ENCODE results near the gene MISP3. TPM values are rescaled to one million over a fixed set of nuclear protein-coding genes. Genes with fewer than 3 reads are reported as not detected.

The MISP3 gene
- total and polyA plus RNA-seq, 9 of the 15 experiments (the other 6 are each of a cell fraction or from before 2014, with no cell fraction given), result 0.25 to 5.6 (median 1.6) TPM

DNA sequence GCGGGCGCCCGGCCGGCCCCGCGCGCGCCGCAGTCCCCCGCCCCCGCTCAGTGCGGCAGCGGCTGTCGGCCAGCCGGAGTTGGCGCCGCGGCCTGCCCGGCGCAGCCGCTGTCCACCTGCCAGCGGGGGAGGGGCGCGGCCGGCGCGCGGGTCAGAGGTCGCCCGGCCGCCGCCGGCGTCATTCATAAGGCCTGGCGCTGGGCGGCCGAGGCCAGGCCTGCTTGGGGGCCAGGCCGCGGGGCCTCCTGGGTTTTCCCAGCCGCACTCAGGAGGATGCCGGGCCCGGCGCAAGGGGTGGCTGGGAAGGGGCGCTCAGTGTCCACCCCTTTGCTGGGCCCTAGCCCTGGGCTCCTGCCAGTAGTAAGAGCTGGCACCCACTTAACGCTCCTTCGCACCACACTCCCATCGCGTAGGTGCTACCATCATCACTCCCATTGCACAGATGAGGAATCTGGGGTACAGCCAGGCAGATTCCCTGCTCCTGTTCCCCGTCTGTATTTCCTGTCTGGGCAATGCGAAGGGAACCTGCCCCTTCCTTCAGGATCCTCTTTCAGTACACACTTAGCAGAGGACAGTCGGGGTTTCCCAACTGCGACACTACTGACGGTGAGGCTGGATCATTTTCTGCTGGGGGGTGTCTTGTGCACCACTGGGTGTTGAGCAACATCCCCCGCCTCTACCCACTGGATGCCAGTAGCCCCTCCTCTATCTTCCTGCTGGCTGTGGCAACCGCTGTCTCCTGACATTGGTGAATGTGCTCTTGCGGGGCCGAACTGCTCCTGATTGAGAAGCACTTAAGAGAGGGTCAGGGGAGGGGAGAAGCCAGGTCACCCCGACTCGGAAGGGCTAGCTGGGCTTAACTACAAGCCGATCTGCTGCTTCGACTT lies 45.8 kb downstream of the MISP3 start:
- ChIA-PET CTCF (ENCODE audit: low intra/inter-chr PET ratio) (interaction anchor here (1.2 kb wide), 1 partner anchor 238 kb away, joined by 3 read pairs; no protein-coding TSS in a partner anchor), POLR2A (interaction anchor here (0.5 to 1.0 kb wide), 6 partner anchors 17 to 76 kb away, joined by 3 to 9 read pairs (median 3); partner anchors contain the start of gene ASF1B)
- H3K27me3 ChIP-seq (ENCODE audit: control insufficient read depth in 2 of 2, insufficient read depth in 2 of 2, low read length in 2 of 2), result no peaks in the 10 kb centered on the region
- H3K9ac ChIP-seq (ENCODE audit: insufficient read depth in 1 of 2, low read depth in 2 of 2, low read length in 2 of 2), result peak overlapping the region; percentile 84 to 92
- WGBS (ENCODE audit: insufficient coverage, low coverage, missing lambda C conversion rate), result 29% methylated on average over 24 of the region's 61 CpGs
- ATAC-seq (peak; percentile 65), FAIRE-seq (peak; percentile 85), DNase-seq (ENCODE audit: extremely low read depth in 1 of 4, low spot score in 3 of 4) (peak in 1 of 4 experiments; percentile 42)
- intact Hi-C loops (cut with micrococcal nuclease), result loop anchor here (1.0 kb wide), 1 partner anchor 18 kb away; the partner anchor contains the start of gene ASF1B
- no peaks in the 10 kb centered on the region for H4K20me1 ChIP-seq (replicated peaks; ENCODE audit: control insufficient read depth, insufficient read depth, low read length)
- no peaks in the 10 kb centered on the region for H3K9me3 ChIP-seq (replicated peaks; ENCODE audit: control insufficient read depth, insufficient read depth, low read depth, low read length)
- peaks cover 4% of the 10 kb centered on the region for H3K9me1 ChIP-seq (ENCODE audit: control insufficient read depth, insufficient read depth, low read length)
- H3K36me3 ChIP-seq (ENCODE audit: control insufficient read depth, insufficient read depth, low read length), result peaks cover 24% of the 10 kb centered on the region; the same call in 2 of the 3 replicates
- peak overlapping the region; percentile 88 for H2AFZ ChIP-seq (ENCODE audit: low read depth, low read length)
- BruUV-seq (replicated peaks), result no TSS peak
- H3K4me2 ChIP-seq (ENCODE audit: insufficient read depth, low read length), result peak overlapping the region; percentile 91
- in situ Hi-C loops (cut with MboI), result no loop called here
- H3K27ac ChIP-seq (ENCODE audit: extremely low read depth, low read depth, low read length), result peak overlapping the region; percentile 89
- H3K4me1 ChIP-seq (replicated peaks in 1 of 2; ENCODE audit: control insufficient read depth in 2 of 2, insufficient read depth in 2 of 2, low read length in 2 of 2), result peaks cover 43 to 50% of the 10 kb centered on the region in 2 experiments; a peak in 4 of 5 replicates
- H3K4me3 ChIP-seq, result peak overlapping the region; percentile 46
- H3K79me2 ChIP-seq (ENCODE audit: control insufficient read depth, insufficient read depth, low read length), result peaks cover 24% of the 10 kb centered on the region
- no peak for TF ChIP-seq STAT5A (IDR thresholded peaks at IDR 0.05; ENCODE audit: borderline replicate concordance, low read length)
- no peak for TF ChIP-seq PTBP1 (IDR thresholded peaks at IDR 0.05; ENCODE audit: low read depth, low read length)
- TF ChIP-seq SIRT6 (IDR thresholded peaks at IDR 0.05; ENCODE audit: low read depth, low read length), result no peak
- TF ChIP-seq ZNF57 (CRISPR knock-in tag; IDR thresholded peaks at IDR 0.05), result no peak
- TF ChIP-seq, protein P1, sequence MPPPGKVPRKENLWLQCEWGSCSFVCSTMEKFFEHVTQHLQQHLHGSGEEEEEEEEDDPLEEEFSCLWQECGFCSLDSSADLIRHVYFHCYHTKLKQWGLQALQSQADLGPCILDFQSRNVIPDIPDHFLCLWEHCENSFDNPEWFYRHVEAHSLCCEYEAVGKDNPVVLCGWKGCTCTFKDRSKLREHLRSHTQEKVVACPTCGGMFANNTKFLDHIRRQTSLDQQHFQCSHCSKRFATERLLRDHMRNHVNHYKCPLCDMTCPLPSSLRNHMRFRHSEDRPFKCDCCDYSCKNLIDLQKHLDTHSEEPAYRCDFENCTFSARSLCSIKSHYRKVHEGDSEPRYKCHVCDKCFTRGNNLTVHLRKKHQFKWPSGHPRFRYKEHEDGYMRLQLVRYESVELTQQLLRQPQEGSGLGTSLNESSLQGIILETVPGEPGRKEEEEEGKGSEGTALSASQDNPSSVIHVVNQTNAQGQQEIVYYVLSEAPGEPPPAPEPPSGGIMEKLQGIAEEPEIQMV (tag; conservative IDR thresholded peaks at IDR 0.05; ENCODE audit: low read depth), result no peak
- TF ChIP-seq ZNF76 (CRISPR knock-in tag; IDR thresholded peaks at IDR 0.05; ENCODE audit: borderline replicate concordance), result peak; percentile 67; the same call in 1 of the 2 replicates
- TF ChIP-seq ZFX (CRISPR knock-in tag; IDR thresholded peaks at IDR 0.05), result peak; percentile 97
- TF ChIP-seq PYGO2 (tag; IDR thresholded peaks at IDR 0.05), result no peak
- no peak for TF ChIP-seq PURB (CRISPR knock-in tag; IDR thresholded peaks at IDR 0.05; ENCODE audit: low read depth)
- TF ChIP-seq, protein P2, sequence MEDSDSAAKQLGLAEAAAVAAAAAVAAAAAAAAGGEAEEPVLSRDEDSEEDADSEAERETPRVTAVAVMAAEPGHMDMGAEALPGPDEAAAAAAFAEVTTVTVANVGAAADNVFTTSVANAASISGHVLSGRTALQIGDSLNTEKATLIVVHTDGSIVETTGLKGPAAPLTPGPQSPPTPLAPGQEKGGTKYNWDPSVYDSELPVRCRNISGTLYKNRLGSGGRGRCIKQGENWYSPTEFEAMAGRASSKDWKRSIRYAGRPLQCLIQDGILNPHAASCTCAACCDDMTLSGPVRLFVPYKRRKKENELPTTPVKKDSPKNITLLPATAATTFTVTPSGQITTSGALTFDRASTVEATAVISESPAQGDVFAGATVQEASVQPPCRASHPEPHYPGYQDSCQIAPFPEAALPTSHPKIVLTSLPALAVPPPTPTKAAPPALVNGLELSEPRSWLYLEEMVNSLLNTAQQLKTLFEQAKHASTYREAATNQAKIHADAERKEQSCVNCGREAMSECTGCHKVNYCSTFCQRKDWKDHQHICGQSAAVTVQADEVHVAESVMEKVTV (CRISPR knock-in tag; IDR thresholded peaks at IDR 0.05), result no peak
- TF ChIP-seq, protein P3, sequence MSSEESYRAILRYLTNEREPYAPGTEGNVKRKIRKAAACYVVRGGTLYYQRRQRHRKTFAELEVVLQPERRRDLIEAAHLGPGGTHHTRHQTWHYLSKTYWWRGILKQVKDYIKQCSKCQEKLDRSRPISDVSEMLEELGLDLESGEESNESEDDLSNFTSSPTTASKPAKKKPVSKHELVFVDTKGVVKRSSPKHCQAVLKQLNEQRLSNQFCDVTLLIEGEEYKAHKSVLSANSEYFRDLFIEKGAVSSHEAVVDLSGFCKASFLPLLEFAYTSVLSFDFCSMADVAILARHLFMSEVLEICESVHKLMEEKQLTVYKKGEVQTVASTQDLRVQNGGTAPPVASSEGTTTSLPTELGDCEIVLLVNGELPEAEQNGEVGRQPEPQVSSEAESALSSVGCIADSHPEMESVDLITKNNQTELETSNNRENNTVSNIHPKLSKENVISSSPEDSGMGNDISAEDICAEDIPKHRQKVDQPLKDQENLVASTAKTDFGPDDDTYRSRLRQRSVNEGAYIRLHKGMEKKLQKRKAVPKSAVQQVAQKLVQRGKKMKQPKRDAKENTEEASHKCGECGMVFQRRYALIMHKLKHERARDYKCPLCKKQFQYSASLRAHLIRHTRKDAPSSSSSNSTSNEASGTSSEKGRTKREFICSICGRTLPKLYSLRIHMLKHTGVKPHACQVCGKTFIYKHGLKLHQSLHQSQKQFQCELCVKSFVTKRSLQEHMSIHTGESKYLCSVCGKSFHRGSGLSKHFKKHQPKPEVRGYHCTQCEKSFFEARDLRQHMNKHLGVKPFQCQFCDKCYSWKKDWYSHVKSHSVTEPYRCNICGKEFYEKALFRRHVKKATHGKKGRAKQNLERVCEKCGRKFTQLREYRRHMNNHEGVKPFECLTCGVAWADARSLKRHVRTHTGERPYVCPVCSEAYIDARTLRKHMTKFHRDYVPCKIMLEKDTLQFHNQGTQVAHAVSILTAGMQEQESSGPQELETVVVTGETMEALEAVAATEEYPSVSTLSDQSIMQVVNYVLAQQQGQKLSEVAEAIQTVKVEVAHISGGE (CRISPR knock-in tag; IDR thresholded peaks at IDR 0.05), result no peak
- TF ChIP-seq ZNF224 (CRISPR knock-in tag; IDR thresholded peaks at IDR 0.05), result no peak
